Kidney epithelial cell (primary cell): ENCODE measurements around the gene CSDE1. TPM values are rescaled to one million over a fixed set of nuclear protein-coding genes. Genes with fewer than 3 reads are reported as not detected.

Experiments
- DNase-seq: peaks from one replicate; pipeline ENCODE4 v3.0.0-alpha.2; 2010; ENCODE audit warnings: low read depth
- H3K27me3 ChIP-seq: 2 replicates; pipeline ENCODE4 v1.6.0; 2011; ENCODE audit warnings: low read length; ENCODE audit not compliant: control insufficient read depth, insufficient read depth
- H3K36me3 ChIP-seq: 2 replicates; pipeline ENCODE4 v1.5.1; 2011; ENCODE audit warnings: low read length; ENCODE audit not compliant: control insufficient read depth, insufficient read depth
- H3K4me3 ChIP-seq: 2 replicates; pipeline ENCODE4 v1.5.1; 2011; ENCODE audit warnings: low read depth, mild to moderate bottlenecking, control low read depth, low read length
- CTCF ChIP-seq: IDR thresholded peaks from 2 replicates; pipeline ENCODE4 v1.5.1; 2011; ENCODE audit warnings: mild to moderate bottlenecking, moderate library complexity, low read length, control low read depth, inconsistent platforms; ENCODE audit not compliant: insufficient read depth, poor library complexity, severe bottlenecking
- total RNA-seq: library from RNA; depleted of rRNA; stranded (reverse); fragments of >200 nt; gene quantifications from 2 replicates; pipeline ENCODE4 v1.2.3, GENCODE V29; 2015

Gene CSDE1
- total RNA-seq, 1 donor from 2014 or later = 1,426 TPM

- no peak for DNase-seq
- TF ChIP-seq CTCF = no peak
- Histone ChIP-seq H3K27me3 (no peaks in the 10 kb centered on the region), H3K36me3 (no peaks in the 10 kb centered on the region), H3K4me3 (no peak overlapping the region)
Measured at GRCh38 chr1:114666954-114667353, 90.8 kb downstream of the CSDE1 start.

Other genes with a start within 250 kb of the CSDE1 start
- 29.1 and 33.3 TPM in 2 replicates for gene TRIM33, start 246.8 kb downstream of the CSDE1 start, total RNA-seq
- 58.1 and 58.4 TPM in 2 replicates for gene BCAS2, start 176.4 kb downstream of the CSDE1 start, total RNA-seq
- gene DENND2C, start 87.9 kb downstream of the CSDE1 start, total RNA-seq = 0.84 and 1.3 TPM in 2 replicates
- 0.07 TPM in 1 of 2 replicates, not detected in the other for gene AMPD1, start 62.4 kb downstream of the CSDE1 start, total RNA-seq
- gene NRAS, start 41.2 kb downstream of the CSDE1 start, total RNA-seq = 74.3 and 85.1 TPM in 2 replicates
- 40.1 and 51.6 TPM in 2 replicates for gene SIKE1, start 22.7 kb upstream of the CSDE1 start, total RNA-seq
- 0.07 and 0.17 TPM in 2 replicates for gene SYCP1, start 96.9 kb upstream of the CSDE1 start, total RNA-seq